RPMI7951 (cell line): Measurements from ENCODE around the gene ASMT. TPM values are rescaled to one million over a fixed set of nuclear protein-coding genes. Genes with fewer than 3 reads are reported as not detected.
A peak's percentile ranks its signal among the peaks of the same experiment; 100 is the strongest.
"Not testable (repeated sequence)": the region's sequence is repeated elsewhere in the genome, so short reads cannot be mapped to it uniquely, and the experiment has no call there.

Experiments
- DNase-seq: peaks from one replicate; pipeline ENCODE4 v3.0.0-alpha.2; 2012; ENCODE audit warnings: low read depth
- total RNA-seq: library from RNA; depleted of rRNA; stranded (reverse); fragments of >200 nt; shearing (Covaris generic); gene quantifications from 2 replicates; pipeline ENCODE4 v1.2.3, GENCODE V29; 2014

ASMT gene
- total RNA-seq, 1 experiment from 2014 or later = not detected

DNA sequence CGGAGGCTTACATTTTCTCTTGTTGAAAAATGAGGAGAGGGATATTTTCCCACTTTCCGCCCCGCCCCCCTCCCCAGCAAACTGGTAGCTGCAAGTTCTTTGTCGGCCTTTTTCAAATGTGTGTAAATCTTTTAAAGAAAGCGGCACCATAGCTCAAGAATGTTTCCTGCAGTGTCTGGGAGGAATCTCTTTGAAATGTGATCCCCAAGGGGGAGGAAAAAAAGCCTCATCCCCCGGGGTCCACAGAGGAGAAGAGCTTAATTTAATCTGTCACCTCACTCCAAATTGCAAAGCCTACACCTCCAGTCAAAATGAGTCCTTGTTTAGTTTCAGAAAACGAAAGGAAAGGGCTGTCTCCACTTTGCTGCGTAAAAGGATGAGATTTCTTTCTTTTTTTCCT, 34.8 kb downstream of the ASMT start:
- no peak for DNase-seq

DNA sequence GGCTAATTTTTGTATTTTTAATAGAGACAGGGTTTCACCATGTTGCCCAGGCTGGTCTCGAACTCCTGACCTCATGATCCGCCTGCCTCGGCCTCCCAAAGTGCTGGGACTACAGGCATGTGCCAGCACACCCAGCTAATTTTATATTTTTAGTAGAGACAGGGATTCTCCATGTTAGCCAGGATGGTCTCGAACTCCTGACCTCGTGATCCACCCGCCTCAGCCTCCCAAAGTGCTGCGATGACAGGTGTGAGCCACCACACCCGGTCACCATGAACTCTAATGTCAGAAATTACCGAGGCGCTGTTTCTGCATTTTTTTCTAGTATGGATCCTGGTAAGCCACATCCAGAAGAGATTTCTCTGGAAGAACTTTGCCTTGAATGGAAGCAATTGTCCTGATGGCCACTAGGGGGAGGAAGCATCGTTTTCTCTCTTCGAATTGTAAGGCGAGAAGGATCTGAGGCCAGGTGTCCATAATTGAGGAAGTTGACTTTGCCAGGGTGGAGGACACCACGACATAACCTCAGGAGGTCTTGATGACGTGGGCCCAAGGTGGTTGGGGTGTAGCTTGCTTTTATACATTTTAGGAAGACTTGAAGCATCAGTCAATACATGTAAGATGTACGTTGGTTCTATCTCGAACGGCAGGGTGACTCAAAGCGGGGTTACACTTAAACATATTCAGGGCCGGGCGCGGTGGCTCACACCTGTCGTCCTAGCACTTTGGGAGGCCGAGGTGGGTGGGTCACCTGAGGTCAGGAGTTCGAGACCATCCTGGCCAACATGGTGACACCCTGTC, 37.4 kb downstream of the ASMT start:
- DNase-seq = peak; percentile 58

DNA sequence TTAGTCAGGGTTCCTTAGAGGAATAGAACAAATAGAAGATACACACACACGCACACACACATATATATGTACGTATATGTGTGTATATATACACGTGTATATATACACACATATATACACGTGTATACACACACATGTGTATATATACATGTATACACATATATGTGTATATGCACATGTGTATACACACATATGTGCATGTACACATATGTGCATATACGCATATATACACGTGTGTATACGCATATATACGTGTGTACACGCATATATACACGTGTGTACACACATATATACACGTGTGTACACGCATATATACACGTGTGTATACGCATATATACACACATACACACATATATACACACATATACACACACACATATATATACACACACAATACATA, 41.5 kb downstream of the ASMT start:
- no peak for DNase-seq

DNA sequence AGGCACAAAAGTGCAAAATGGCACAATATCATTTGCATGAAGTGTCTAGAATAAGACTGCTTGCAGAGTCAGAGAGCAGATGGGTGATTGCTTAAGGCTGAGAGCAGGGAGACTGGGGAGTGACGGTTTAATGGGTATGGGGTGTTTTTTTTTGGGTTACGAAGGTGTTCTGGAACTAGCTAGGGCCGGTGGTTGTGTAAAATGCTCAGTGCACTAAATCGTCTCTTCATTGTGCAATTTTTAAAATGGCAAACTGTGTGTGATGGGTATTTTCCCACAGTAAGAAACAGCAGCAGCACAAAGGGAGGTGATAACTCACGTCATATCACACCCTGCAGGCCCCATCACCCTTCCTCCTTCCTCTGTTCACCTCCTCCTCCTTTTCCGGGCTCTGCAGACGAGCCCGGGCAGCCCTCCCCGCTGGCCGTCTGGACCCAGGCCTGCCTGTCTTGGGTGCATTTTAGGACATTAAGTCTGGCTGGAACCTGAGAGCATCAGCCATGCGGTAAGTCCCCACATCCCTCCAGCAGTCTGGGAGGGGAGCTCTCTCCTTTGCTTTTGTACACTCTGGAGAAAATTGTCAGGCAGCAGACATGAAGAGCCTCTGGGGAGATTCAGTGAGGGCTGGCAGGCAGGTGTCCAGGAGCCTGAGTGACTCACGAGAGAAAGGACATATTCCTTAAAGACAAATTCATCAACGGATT, 42.7 kb downstream of the ASMT start:
- DNase-seq = peak; percentile 71

DNA sequence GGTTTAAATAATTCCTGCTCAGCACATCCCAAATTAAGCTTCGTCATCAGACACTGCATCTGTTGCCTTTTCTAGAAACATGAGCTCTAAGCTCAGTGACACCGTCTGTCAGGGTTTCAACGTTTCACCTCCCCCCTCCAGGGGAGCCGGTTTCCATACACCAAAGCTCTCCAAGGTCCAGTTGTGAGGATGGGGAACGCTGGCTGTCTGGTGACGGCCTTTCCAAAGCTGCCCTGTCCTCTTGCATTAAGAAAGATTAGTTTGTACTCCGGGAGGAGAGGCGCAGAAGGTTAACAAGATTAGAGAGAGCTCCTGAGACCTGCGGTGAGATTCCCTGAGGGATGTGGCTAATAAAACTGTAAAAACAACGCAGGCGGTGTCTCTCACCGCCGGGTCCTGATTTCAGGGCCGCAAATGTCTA, 43.2 kb downstream of the ASMT start:
- no peak for DNase-seq

DNA sequence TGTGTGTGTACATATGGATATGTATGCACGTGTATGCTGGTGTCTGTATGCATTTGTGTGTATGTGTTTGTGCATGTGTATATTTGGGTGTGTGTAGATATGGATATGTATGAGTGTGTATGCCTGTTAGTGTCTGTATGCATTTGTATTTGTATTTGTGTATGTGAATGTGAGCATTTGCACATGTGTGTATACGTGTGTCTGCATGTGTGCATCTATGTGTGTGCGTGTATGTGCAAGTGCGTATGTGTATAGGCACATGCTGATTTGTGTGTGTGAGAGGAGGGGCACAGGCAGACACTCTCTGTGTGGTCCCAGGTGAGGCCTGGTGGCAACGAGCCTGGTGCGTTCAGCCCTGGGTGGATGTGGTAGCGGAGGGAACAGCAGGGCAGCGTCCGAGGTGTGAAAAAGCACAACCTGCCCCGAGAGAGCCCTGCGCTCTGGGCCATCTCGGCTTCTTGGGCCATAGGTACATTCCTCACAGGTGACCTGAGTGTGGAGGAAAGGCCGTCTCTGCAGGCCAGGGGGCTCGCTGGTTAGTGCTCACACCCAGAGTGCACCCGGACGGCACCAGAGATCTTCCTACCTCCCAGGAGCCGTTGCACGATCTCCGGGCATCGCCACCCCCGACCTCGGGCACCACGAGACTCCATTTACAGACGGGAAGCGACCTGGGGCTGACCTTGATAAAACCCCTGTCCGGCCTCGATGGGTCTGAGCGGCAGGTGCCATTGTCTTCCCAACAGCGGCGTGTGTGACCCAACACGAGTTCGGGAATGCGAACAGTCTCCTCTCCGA, 45.0 kb downstream of the ASMT start:
- DNase-seq = no peak

DNA sequence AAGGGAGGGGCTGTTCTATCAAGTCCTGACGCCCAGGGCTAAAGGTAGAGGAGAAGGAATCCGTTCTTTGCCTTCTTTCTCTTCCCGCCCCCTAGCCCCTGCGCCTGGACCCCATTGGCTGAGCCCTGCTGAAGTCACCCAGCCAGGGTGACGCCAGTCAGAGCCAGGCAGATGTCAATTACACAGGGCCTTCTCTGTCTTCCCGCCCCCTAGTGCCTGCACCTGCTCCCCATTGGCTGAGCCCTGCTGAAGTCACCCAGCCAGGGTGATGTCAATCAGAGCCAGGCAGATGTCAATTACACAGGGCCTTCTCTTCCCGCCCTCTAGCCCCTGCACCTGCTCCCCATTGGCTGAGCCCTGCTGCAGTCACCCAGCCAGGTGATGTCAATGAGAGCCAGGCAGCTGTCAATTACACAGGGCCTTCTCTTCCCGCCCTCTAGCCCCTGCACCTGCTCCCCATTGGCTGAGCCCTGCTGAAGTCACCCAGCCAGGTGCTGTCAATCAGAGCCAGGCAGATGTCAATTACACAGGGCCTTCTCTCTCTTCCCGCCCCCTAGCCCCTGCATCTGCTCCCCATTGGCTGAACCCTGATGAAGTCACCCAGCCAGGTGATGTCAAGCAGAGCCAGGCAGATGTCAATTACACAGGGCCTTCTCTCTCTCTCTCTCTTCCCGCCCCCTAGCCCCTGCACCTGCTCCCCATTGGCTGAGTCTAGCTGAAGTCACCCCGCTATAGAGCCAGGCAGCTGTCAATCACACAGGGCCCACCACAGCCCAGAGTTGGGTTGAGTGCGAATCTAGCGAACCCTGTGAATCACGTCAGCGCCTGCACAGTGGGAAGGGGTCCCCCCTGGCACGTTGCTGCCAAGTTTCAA, 46.4 kb downstream of the ASMT start:
- no peak for DNase-seq

DNA sequence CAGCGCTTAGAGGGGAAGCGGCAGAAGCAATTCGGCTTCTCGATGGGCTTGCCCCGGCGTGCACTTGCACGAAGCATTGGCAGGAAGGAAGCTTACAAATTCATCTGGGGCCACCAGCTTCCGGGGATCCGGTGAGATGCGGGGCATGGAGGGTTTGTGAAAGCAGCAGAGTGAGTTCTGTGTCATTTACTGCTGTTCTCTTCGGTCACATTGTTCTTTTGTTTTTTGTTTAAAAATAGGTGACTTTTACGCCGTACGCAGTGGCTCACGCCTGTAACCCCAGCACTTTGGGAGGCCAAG, 47.0 kb downstream of the ASMT start:
- no peak for DNase-seq

DNA sequence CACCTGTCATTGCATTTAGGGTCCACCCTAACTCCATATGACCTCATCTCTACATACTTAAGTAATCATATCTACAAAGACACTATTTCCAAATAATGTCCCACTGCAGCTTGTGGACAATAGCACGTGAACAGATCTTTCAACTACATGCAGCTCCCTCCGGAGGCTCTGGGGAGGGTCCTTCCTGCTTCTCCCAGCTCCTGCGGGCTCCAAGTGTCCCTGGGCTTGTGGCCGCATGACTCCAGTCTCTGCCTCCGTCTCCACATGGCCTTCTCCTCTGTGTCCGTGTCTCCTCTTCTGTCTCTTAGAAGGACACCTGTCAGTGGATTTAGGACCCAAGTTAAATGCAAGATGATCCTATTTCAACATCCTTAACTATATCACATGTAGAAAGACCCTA, 52.7 kb downstream of the ASMT start:
- DNase-seq = no peak

DNA sequence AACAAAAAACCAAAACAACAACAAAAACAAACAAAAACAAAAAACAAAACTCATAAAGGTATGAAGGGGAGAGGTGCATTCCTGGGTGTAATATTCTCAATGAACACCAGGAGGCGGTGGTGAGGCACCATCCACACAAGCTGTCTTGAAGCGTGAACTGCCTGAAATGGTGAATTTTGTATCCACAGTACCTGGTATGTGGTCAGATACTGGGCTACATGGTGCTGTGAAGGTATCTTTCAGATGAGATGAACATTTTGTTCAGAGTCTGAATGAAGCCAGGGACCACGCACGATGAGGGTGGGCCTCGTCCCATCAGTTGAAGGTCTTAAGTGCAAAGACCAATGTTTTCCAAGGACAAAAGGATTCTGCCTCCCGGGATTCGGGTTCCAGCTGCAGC, 58.5 kb downstream of the ASMT start:
- DNase-seq = peak; percentile 31

DNA sequence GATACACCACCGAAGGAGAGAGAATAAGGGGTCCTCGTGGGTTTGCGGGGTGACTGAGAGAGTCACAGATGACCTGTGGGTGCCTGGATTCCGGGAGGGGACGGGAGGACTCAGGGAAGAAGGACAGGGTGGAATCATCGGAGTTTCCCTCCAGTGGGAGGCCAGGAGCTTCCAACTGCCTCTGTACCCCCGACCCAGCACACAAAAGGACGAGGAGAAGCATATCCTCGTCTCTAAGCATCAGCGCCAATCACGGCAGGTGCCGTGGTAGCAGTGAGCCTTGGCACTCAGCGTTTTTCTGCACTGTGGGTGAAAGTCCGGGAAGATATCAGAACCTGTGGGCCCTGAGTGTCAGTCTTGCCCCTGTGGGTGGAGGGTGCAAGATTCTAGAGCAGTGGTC, 62.0 kb downstream of the ASMT start:
- DNase-seq = no peak

DNA sequence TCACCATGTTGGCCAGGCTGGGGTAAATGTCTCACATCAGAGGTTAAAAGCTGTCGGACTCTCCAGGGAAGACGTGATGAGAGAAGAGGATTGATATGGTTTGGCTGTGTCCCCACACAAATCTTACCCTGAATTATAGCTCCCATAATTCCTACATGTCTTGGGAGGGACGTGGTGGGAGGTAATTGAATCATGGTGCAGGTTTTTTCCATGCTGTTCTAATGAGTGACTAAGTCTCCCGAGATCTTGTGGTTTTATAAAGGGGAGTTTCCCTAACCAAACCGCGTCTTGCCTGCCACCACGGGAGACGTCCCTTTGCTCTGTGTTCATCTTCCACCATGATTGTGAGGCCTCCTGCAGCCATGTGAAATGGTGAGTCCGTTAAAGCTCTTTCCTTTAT, 64.4 kb downstream of the ASMT start:
- DNase-seq = peak; percentile 89

DNA sequence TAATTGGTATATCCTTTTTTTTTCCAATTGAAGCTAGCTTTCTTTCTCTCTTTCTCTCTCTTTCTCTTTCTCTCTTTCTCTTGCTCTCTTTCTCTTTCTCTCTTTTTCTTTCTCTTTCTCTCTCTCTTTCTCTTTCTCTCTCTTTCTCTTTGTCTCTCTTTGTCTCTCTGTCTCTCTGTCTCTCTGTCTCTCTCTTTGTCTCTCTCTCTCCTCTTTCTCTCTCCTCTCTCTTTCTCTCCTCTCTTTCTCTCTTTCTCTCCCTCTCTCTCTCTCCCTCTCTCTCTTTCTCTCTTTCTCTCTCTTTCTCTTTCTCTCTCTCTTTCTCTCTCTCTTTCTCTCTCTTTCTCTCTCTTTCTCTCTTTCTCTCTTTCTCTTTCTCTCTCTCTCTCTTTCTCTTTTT, 66.6 kb downstream of the ASMT start:
- DNase-seq = no peak

DNA sequence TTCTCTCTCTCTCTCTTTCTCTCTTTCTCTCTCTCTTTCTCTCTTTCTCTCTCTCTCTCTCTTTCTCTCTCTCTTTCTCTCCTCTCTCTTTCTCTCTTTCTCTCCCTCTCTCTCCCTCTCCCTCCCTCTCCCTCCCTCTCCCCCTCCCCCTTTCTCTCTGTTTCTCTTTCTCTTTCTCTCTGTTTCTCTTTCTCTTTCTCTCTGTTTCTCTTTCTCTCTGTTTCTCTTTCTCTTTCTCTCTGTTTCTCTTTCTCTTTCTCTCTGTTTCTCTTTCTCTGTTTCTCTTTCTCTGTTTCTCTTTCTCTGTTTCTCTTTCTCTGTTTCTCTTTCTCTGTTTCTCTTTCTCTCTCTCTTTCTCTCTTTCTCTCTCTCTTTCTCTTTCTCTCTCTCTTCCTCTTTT, 67.0 kb downstream of the ASMT start:
- not testable (repeated sequence) for DNase-seq

DNA sequence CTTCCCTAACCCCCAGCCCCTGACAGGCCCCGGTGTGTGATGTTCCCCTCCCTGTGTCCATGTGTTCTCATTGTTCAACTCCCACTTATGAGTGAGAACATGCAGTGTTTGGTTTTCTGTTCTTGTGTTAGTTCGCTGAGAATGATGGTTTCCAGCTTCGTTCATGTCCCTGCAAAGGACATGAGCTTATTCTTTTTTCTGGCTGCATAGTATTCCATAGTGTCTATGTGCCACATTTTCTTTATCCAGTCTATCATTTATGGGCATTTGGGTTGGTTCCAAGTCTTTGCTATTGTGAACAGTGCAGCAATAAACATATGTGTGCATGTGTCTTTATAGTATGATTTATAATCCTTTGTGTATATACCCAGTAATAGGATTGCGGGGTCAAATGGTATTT, 67.6 kb downstream of the ASMT start:
- not testable (repeated sequence) for DNase-seq

DNA sequence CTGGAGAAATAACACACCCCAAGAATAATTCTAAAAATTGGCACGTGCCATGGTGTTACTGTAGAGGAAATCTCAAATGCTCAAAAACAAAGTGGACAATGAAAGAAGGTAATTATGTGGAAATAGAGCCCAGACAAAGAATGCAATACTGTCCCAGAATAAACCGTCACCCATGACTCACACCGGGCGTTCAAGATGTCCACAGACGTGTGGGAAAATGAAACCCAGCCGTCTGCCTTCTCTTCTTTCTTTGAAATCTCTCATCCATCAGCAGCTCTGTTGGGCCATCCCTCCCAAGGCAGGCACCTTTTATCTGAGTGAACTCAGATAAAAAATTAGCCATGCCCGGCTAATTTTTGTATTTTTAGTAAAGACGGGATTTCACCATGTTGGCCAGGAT, 70.0 kb downstream of the ASMT start:
- DNase-seq = not testable (repeated sequence)

DNA sequence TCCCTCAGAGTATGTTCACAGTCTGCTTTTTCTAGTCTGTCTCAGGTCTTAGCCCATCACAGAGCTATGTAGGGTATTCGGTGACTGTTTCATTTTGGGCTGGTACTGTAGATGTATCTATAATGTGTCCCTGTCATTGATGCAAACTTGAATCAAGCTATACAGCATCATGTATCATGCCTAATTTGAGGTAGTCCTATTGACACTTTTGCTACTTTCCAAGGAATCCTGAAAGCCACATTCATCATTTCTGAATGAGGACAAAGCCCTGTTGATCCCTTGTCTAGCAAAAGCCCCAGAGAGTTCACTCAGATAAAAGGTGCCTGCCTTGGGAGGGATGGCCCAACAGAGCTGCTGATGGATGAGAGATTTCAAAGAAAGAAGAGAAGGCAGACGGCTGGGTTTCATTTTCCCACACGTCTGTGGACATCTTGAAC, 70.6 kb downstream of the ASMT start:
- peak; percentile 50 for DNase-seq

DNA sequence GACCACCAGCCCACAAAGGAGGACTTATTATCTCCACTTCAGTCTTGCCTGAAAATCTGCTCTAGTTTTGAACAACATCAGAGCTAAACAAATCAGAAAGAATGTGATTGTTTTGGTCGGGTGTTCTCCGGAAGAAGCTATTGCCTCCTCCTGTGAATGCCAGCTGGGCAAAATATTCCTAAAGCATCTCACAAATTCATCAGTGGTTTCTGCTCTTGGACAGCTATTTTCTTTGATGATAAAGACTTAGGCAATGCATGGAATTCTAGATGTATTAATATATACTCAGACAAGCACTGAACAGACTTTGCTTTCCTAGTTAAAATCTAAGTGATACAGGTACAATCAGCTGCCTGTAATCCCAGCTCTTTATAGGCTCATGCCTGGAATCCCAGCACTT, 71.8 kb downstream of the ASMT start:
- peak; percentile 78 for DNase-seq
